HG02885 (cell line): ENCODE results near the gene MBL2.

Experiments
- ATAC-seq: cut with Tn5 transposase; IDR thresholded peaks from one replicate; pipeline ENCODE4 v1.9.1; 2021; ENCODE audit warnings: mild to moderate bottlenecking; ENCODE audit not compliant: unreplicated experiment, poor library complexity

MBL2 gene

DNA sequence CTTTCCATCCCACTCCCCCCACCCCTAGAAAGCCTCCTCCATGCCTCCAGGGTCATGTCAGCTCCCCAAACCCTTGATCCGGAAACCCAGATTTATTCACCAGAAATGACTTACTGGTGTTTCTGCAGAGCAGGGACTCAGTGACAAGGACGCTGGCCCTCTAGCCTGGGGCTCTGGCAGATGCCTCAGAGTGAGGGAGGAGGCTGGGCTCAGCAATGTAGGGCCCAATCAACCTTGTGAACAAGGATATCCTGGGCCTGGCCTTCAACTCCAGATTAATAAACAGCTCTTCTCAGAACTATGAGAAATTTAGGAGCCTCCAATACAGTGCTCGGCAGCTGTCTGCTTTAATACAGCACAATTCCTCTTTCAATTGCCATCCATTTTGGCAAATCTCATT, at the start of gene MBL2:
Gene MBL2 (minus strand): TSS at position 162 of the 400 bp plus-strand sequence. CDS start 1,149 bp downstream, outside the sequence.
- no peak for ATAC-seq

- ATAC-seq: no peak
These were observed 47.7 kb upstream of the MBL2 start for GRCh38 chr10:52820309-52820708.

DNA sequence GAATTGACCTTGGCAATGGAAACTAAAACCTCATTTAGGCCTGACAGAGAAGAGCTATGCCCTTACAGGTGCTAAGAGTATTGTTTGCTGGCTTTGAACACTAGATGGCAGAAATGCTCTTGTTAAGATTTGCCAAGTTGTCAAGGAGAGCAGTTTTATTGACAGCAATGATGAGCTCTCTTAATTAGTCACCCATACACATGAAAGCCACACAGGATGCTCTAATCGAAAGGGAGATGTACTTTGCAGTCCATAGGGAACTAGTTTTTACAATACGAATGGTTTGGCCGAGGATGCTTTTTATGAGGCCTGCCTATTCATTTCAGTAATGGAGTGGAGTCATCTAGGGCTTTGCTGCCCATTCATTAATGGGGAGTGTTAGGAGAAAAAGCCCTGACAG, 45.4 kb upstream of the MBL2 start:
- peak; percentile 91 for ATAC-seq

DNA sequence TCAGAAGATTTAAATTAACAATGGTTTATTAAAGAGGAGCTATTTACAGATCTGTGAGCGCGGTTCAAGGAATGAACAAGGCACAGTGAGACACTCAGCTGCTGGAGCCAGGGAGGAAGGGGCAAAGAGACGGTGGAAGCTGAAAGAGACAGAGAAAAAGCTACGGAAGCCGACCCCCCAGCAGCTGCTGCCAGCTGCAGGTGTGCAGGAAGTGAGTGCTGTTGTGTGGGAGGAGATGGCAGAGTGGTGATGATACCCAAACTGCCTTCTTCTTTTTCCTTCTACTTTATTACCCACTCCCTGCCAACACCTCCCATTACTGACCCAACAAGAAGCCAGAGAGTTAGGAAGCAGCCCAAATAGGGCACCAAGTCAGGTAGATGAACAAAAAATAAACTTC, 41.9 kb upstream of the MBL2 start:
- peak; percentile 36 for ATAC-seq

- ATAC-seq: no peak
These were observed 39.2 kb upstream of the MBL2 start for GRCh38 chr10:52811776-52812175.

GRCh38 chr10:52810761-52811160, 38.2 kb upstream of the MBL2 start:
- no peak for ATAC-seq

- no peak for ATAC-seq
These were observed 35.2 kb upstream of the MBL2 start for GRCh38 chr10:52807803-52808202.

DNA sequence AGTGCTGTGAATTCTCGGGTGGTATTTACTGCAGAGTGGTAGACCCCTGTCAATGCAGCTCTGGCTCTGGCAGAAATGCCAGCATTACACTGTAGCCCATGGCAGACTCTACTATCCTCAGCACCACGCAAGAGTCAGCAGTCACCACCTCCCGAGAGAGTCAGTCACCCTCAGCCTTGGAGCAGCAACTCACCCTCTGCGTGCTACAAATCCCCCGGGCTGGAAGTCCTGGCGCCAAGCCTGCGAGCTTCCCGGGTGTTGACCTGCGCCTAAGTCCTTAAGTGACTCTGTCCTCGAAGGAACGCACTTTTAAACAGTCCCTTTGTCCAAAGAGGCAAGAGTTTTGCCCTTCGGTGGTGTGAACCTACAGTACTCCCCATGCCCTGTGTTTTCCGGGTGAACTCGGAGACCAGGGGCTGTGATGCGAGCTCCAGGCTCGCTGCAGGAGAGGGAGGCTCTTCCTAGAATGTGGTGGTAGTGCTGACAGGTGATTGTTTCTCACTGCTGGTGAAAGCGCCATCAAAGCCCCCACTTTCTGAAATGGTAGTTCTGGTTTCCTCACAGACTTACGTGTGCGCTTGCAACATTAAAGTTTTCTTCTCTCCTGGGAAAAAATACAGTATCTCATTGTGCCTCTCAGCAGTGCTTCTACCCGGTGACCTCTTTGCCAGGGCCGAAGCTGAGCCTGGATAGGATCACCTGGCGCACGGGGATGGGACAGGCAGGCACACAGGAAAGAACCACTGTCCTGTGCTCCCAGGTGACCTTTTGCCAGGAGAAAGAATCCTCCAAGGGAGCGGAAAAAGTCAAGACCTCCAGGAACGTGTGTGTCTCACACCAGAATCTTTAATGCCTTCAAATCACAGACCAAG, 33.1 kb upstream of the MBL2 start:
- ATAC-seq: no peak

- no peak for ATAC-seq
These were observed 29.4 kb upstream of the MBL2 start for GRCh38 chr10:52801947-52802346.

DNA sequence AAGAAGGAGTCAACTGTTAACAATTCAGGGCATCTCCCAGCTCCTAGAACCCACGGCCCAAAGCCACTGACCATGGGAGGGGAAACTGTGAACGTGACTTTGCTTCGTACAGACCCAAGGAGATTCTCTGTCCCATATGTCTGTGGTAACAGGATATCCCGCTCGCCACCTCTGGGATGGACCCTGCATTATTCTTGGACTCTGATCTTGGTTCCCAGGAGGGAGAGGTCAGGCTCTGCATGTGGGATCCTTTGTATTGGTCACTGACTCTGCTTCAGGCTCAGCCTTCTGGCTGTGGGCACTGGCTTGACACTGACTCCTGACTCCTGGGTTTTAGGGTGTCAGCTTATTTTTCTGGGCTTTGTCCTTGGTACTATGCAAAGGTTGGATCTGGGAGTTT, 13.5 kb upstream of the MBL2 start:
- ATAC-seq: no peak

GRCh38 chr10:52785418-52785817, 12.8 kb upstream of the MBL2 start:
- ATAC-seq: no peak

GRCh38 chr10:52783726-52784125, 11.1 kb upstream of the MBL2 start:
- no peak for ATAC-seq

DNA sequence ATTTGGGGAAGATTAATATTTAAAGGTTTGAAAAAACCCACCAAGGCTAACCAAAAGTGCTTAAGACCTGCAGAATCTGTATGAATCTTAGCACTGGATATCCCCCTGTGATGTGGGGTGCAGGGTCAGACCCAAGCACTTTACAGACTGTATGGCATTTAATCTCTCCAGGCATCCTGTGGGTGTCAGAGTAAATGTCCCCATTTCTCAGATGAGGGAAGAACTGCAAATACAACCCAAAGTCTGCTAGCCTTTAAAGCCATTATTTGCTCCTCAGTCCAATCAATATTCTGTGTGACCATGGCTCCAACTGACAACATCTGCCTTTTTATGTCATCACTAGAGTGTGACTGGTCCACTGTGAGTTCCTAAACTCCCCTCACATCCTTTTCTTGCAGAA, 10.0 kb upstream of the MBL2 start:
- no peak for ATAC-seq

DNA sequence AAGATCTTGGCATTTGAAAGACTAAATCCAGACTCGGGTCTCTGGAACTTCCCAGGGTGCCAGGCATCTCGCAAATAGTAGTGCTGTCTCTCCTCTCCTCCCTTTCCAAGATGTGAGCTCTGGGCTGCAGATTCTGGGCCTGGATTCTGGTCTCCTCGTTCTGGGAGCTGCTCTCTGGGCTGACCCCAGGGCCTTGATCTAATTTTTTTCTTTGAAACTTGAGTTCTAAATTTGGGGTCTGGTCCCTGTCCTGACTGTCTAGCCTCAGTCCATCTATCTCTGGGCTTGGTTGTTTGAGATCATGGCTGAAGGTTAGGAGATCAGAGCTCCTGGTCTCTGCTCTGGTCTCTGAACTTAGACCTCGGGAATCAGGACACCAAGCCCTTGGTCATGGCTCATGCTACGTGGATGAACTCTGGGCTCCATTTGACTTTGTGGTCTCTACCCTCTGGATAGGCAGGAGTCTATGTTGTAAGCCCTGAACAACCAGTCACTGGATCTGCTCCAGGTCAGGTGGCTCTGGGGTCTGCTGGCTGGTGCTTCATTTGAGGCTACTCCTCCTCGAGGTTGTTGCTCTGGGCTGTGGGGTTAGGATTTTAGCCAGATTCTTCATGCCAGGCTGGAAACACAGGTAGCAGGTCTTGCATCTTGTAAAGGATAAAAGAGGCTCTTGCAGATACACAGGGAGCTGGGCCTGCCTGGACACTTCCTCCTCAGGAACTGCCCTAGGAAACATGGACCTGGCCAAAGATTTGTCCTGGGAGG, 8.0 kb upstream of the MBL2 start:
- ATAC-seq: peak; percentile 16

DNA sequence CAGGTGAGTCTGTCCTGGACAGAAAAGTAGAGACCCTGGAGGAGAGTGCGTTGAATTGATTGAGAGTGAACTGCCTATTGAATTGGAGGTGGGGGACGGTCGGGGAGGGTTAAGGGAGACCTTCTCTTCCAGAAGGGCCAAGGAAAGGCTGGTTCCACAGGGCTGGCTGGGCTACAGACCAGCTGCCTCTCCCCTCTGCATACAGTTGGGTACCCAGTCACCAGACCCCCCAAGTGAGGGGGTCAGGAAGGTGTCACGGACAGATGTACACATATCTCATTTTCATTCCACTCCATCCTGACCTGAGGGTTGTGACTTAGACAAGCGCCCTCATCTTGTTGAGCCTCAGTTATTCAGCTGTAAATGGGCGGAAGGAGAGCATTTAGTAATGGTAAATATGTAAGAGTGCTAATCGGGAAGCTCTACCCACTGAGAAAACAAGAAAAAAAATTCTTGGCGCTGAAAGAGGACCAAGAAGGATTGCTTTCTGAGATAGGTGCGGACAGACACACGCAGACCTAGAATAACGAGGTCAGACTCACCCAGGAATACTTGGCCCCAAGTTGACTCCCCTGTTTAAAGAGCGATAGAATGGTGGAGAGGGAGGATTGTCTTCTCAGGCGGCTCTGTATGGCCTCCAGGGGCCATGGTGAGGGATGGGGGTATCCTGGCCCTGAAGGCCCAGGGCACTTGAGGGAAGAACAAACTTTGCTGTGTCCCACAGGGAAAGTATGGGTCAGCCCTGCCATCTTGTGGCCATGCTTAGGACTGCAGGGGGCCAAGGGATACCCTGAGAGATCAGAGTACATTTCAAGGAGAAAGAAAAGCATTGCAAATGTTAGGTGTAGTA, 7.2 kb upstream of the MBL2 start:
- peak; percentile 95 for ATAC-seq

DNA sequence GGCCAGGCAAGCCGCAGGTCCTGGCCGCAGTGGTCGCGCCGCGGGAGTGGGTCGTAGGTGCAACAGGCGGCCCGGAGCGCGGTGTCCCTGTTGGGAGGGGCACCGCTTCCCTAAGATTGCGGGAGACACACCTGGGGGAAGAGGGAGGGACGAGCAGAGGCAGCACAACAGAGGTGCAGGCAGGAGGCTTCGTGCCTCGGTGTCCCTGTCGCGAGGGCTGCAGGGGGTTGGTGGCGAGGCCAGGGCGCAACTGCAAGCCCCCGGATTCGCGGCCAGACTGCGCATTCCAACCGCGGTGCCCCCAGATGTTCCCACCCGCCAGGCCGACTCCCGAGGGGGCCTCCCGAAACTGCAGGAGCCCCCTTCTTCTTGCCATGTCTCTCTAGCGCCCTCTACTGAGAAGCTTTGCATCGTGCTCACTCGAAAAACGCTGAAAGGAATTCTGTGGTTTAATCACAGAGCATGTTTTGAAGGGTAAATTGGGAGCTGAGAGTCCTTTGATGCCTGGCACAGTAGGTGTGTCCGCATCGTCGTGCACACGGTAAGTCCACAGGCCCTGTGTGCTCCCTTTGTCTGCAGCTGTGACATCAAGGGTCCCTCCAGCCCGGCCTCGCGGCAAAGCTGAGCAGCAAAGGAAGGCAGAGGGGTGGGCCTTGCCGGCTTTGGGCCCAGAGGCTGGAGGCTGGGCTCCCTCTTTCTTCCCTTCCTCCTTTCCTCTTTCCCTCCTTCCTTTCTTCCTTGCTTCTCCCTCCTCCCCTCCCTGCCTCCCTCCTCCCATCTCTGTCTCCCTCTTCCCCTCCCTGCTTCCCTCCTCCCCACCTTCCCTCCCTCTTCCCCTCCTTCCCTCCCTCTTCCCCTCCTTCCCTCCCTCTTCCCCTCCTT, 6.2 kb upstream of the MBL2 start:
- ATAC-seq: no peak

GRCh38 chr10:52777414-52777813, 4.8 kb upstream of the MBL2 start:
- ATAC-seq: no peak

DNA sequence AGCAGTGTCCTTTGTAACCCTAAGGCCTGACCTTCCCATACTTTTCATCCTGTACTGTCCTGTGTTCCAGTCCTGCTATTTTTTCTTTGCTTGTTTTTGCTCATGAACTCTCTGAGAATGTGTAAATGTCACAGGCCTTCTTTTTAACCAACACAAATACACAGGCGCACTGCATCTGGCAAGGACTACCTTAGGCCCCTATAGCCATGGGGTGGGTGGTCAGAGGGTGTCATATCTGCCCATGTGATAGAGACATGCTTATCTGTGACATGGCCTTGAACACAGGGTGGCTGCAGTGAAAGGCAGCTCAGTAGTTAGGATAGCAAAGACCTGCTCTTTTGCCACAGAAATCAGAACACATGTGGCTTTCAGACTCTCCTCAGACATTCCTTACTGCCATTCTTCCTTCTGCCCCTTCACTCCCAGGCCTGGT, 3.9 kb upstream of the MBL2 start:
- ATAC-seq: no peak

- ATAC-seq: no peak
These were observed 2.6 kb upstream of the MBL2 start for GRCh38 chr10:52775132-52775647.
